ENCODE results near the gene GNAT2. TPM values are rescaled to one million over a fixed set of nuclear protein-coding genes. Genes with fewer than 3 reads are reported as not detected.

Gene GNAT2
- total RNA-seq, 8 experiments from 2014 or later, result not detected

DNA sequence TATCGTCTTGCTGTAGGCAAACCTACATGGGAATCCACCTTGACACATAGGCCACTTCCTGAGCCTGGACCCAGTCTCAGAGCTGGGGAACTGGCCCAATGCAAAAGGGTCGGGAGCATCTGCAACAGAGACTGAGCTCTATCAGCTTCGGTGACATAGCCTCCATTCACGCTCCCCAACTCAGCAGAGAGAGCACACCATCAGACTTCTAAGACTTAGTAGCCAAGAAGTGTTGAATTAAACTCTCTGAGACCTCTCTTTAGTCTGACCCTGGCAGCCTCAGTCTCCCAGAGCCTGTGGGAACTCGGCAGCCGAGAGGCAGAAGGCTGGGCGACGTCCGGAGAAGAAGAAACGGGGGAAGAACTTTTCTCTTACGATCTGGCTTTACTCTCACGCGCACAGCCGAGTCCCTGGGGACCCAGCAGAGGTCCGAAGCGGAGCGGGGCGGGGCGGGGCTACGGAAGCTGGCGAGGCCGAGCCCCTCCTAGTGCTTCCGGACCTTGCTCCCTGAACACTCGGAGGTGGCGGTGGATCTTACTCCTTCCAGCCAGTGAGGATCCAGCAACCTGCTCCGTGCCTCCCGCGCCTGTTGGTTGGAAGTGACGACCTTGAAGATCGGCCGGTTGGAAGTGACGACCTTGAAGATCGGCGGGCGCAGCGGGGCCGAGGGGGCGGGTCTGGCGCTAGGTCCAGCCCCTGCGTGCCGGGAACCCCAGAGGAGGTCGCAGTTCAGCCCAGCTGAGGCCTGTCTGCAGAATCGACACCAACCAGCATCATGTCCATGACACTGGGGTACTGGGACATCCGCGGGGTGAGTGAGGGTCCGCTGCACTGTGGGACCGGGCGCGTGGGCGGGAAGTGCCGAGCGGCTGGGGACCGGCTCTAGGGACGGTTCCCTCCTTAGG, 36.5 kb upstream of the GNAT2 start, which contains the start of gene GSTM4:
Gene GSTM4 (plus strand): TSS at position 485 of the 905 bp plus-strand sequence. CDS start 291 bp downstream, at position 776.
- WGBS, 10 experiments, result 0 to 40% (median 6%) methylated on average over 2 to 37 of the region's 54 CpGs; no CpG with 5 or more reads in 3 of the 10 experiments
- ATAC-seq (replicated peaks in 6 of 8), result peak; percentile 87 to 97 (median 91)
- in situ Hi-C loops (cut with MboI; ENCODE audit: low pct_unique_long_range_greater_than_20kb in 2 of 9, low sequenced_read_pairs in 9 of 9, unreplicated experiment in 9 of 9), result loop anchor here in 2 of 9 experiments (10.0 to 25.0 kb wide), 2 partner anchors 106 to 329 kb away; partner anchors contain the start of genes AHCYL1 (in 1 of the 2) and EPS8L3 (in 1 of the 2)
- Histone ChIP-seq H3K27ac (no peak within 1 kb of the TSS), H3K4me3 (peak within 1 kb of the TSS; percentile 33 to 52 (median 43)), H3K4me1 (replicated peaks in 1 of 2) (peaks cover 19 to 37% of the 10 kb centered on the region in 2 donors)

DNA sequence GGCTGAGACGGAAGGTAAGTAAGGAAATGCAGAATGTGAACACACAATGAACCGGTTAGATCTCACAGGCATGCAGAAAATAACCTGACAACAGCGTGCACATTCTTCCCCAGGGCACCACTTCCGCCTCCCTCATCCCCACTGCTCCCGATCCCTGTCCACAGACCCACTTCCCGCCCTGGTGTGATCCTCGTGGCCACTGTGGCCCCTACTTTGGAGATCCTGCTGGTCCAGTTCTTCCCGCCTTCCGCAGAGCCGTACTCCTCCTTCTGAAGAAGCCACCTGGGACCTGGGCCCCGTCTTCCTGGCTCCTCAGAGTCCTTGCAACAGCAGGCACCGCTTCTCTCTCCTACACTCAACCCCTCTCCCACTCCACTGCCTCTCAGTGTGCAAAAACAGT, 35.1 kb upstream of the GNAT2 start:
- in situ Hi-C loops (cut with MboI; ENCODE audit: low pct_unique_long_range_greater_than_20kb in 2 of 9, low sequenced_read_pairs in 9 of 9, unreplicated experiment in 9 of 9), result loop anchor here in 2 of 9 experiments (10.0 to 25.0 kb wide), 2 partner anchors 108 to 330 kb away; partner anchors contain the start of genes AHCYL1 (in 1 of the 2) and EPS8L3 (in 1 of the 2)
- WGBS, 10 experiments, result 67 to 100% (median 88%) methylated on average over 1 to 10 of the region's 12 CpGs; no CpG with 5 or more reads in 2 of the 10 experiments
- H3K4me3 ChIP-seq, result no peak overlapping the region
- no peak for ATAC-seq (replicated peaks in 6 of 8)
- no peak overlapping the region for H3K27ac ChIP-seq
- peaks cover 19 to 30% of the 10 kb centered on the region in 2 donors for H3K4me1 ChIP-seq (replicated peaks in 1 of 2)

DNA sequence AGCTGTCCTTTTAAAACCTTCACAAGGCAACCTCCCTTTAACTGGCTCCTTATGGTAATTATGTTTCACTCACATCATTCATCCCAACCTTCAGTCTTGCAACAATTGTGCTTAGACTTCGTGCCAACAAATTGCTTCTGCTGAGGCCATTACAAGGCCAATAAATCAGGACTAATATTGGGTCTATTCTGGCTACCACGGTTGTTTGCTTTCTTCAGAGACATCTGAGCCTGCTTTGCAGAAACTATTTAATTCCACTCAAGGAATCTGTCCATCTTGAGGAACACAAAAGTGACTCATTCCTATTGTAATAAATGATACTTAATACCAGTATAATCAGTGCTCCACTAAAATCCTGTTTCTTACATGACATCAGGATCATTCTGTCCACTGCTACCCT, 33.9 kb upstream of the GNAT2 start:
- Histone ChIP-seq H3K4me1 (replicated peaks in 1 of 2) (peaks cover 15 to 26% of the 10 kb centered on the region in 2 donors), H3K27ac (no peak overlapping the region), H3K4me3 (no peak overlapping the region)
- 0 to 38% (median 2%) methylated on average over 1 to 2 of the region's 2 CpGs for WGBS, 10 experiments
- in situ Hi-C loops (cut with MboI; ENCODE audit: low pct_unique_long_range_greater_than_20kb in 2 of 9, low sequenced_read_pairs in 9 of 9, unreplicated experiment in 9 of 9), result loop anchor here in 2 of 9 experiments (10.0 to 25.0 kb wide), 2 partner anchors 109 to 331 kb away; partner anchors contain the start of genes AHCYL1 (in 1 of the 2) and EPS8L3 (in 1 of the 2)
- peak in 5 of 8 experiments; percentile 18 to 64 (median 35) for ATAC-seq (replicated peaks in 6 of 8)

DNA sequence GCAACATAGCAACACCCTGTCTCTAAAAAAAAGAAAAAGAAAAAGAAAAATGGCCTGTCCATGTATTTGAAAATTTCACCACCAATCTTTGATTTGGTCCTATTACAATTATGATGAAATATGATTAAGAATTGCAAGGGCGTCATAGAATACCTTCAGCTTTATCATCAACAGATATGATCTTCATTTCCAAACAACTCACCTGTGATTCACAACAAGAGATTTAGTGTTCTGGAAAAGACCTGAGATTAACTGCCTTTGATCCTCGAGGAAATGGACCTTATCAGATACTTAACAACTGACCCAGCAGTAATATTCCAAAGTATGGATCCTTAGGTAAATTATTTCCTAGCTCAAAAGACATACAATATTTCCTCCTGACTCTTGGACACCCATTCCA, 33.0 kb upstream of the GNAT2 start:
- no peak for ATAC-seq (replicated peaks in 6 of 8)
- WGBS, 10 experiments, result 42 to 100% (median 72%) methylated on average over 1 to 2 of the region's 2 CpGs
- H3K4me1 ChIP-seq (replicated peaks in 1 of 2), result peaks cover 10 to 22% of the 10 kb centered on the region in 2 donors
- H3K4me3 ChIP-seq, result no peak overlapping the region
- H3K27ac ChIP-seq, result no peak overlapping the region
- in situ Hi-C loops (cut with MboI; ENCODE audit: low pct_unique_long_range_greater_than_20kb in 2 of 9, low sequenced_read_pairs in 9 of 9, unreplicated experiment in 9 of 9), result loop anchor here in 2 of 9 experiments (10.0 to 25.0 kb wide), 2 partner anchors 110 to 332 kb away; partner anchors contain the start of genes AHCYL1 (in 1 of the 2) and EPS8L3 (in 1 of the 2)

DNA sequence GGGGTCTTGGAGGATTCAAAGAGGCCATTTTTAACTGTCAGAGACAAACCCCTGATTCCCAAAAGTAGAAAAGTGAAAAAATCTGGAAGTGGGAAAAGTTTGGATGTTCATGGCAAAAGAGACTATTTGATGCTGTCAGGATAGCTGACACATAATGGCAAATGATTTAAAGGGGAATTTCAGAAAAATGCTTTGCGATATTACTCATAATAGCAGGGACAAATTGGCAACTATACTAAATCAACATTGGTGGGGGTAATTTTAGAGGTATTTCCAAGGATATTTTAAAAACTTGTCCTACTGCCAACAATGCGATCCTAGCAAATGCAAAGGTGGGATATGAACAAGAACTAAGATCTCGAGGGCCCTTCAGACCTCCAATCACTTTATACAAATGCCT, 31.2 kb upstream of the GNAT2 start:
- WGBS, 10 experiments, result 46 to 100% (median 92%) methylated on average over 2 to 3 of the region's 3 CpGs

DNA sequence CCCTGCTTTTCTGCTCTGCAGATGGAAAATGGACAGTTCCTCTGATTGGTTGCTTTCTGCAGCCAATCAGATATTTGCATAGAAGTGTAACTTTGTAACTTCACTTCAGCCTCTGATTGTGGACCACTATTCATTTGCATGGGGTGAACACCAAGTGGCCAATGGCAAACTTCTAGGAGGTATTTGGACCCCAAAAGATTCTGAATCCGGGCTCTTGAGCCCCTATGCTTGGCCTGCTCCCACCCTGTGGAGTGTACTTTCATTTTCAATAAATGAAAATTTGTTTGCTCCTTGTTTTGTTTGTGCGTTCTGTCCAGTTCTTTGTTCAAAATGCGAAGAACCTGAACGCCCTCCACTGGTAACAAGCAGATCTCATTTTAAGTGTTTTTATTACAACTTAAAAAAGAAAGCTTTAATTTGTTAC, 30.1 kb upstream of the GNAT2 start:
- Histone ChIP-seq H3K4me1 (replicated peaks in 1 of 2) (peaks cover 5 to 21% of the 10 kb centered on the region in 2 donors), H3K27ac (no peak overlapping the region), H3K4me3 (no peak overlapping the region)
- in situ Hi-C loops (cut with MboI; ENCODE audit: low pct_unique_long_range_greater_than_20kb in 2 of 9, low sequenced_read_pairs in 9 of 9, unreplicated experiment in 9 of 9), result loop anchor here in 6 of 9 experiments (10.0 to 25.0 kb wide), 5 partner anchors 88 to 338 kb away; partner anchors contain the start of genes AHCYL1 (in 3 of the 6), EPS8L3 (in 1 of the 6) and GSTM3 (in 1 of the 6)
- ATAC-seq (replicated peaks in 6 of 8), result peak in 3 of 8 experiments; percentile 85 to 93 (median 86)
- 0 to 97% (median 50%) methylated on average over 1 to 4 of the region's 4 CpGs; no CpG with 5 or more reads in 1 of the 10 experiments for WGBS, 10 experiments

More for the DNA sequence above, 31.2 kb upstream of the GNAT2 start:
- ATAC-seq (replicated peaks in 6 of 8), result no peak
- no peak overlapping the region for H3K27ac ChIP-seq
- in situ Hi-C loops (cut with MboI; ENCODE audit: low pct_unique_long_range_greater_than_20kb in 2 of 9, low sequenced_read_pairs in 9 of 9, unreplicated experiment in 9 of 9), result loop anchor here in 2 of 9 experiments (10.0 to 25.0 kb wide), 2 partner anchors 112 to 334 kb away; partner anchors contain the start of genes AHCYL1 (in 1 of the 2) and EPS8L3 (in 1 of the 2)
- H3K4me1 ChIP-seq (replicated peaks in 1 of 2), result peaks cover 5 to 22% of the 10 kb centered on the region in 2 donors
- no peak overlapping the region for H3K4me3 ChIP-seq

DNA sequence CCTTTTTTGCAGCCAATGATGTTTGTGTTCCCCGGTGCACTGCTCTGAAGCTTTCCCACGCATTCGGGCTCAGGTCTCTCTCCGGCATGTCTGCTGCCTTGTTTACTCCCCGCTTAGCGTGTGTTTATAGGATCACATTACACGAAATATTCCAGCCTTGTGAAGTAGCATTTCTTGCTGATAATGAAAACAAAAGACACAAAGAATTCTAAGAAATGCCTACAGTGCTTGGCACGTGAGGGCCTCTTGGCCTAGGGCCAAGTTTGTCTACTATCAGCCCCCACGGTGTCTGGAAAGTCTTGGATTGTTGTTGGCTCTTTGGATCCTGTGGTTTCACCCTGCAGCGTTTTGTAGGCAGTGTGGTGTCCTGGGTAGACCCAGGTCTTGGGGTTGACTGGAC, 25.3 kb upstream of the GNAT2 start:
- ATAC-seq (replicated peaks in 6 of 8), result no peak
- in situ Hi-C loops (cut with MboI; ENCODE audit: low pct_unique_long_range_greater_than_20kb in 2 of 9, low sequenced_read_pairs in 9 of 9, unreplicated experiment in 9 of 9), result loop anchor here in 6 of 9 experiments (10.0 to 25.0 kb wide), 5 partner anchors 93 to 343 kb away; partner anchors contain the start of genes AHCYL1 (in 3 of the 6), EPS8L3 (in 1 of the 6) and GSTM3 (in 1 of the 6)
- H3K4me1 ChIP-seq (replicated peaks in 1 of 2), result peaks cover 0 to 3% of the 10 kb centered on the region in 2 donors
- WGBS, 10 experiments, result 70 to 95% (median 73%) methylated on average over 2 to 6 of the region's 10 CpGs; no CpG with 5 or more reads in 7 of the 10 experiments
- H3K27ac ChIP-seq, result no peak overlapping the region
- H3K4me3 ChIP-seq, result no peak overlapping the region

DNA sequence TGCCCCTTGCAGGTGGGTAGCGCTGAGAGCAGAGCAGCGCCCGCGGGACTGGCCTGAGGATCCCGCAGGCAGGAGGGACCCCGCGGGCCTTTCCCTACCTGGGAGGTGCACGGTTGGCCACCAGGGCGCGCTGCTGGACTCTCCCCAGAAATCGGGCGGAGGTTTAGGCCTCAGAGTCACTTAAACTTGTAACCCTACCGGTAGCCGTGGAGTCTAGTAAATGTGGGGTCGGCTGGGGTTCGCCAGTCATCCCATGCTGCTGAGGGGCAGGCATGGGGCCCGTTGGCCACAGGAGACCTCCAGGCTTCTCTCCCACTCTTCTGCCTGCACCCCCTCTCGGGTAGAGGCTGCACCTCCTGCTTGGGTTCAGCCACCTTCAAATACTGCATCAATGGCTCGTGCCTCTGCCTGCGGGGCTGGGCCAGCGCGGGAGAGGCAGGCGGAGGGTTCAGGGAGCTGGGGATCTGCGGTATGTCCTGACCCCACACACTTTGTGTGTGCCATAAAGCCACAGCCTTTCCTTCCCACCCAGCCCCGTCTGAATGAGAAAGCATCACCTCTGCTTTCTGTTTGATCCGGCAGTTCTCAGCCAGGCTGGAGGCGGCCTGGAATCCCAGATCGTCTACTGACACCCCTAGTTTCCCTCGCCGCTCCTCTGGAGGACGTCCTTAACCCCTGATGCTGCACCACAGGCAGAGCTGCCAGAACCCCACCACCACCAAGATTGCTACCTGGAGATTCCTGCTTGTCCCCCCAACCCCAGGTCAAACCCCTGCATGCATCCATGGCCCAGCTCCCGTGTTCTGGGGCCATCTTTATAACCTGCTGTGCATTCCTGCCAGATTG, 24.2 kb upstream of the GNAT2 start:
- Histone ChIP-seq H3K27ac (no peak overlapping the region), H3K4me3 (no peak overlapping the region), H3K4me1 (replicated peaks in 1 of 2) (peaks cover 0 to 3% of the 10 kb centered on the region in 2 donors)
- ATAC-seq (replicated peaks in 6 of 8), result peak; percentile 85 to 94 (median 90)
- in situ Hi-C loops (cut with MboI; ENCODE audit: low pct_unique_long_range_greater_than_20kb in 2 of 9, low sequenced_read_pairs in 9 of 9, unreplicated experiment in 9 of 9), result loop anchor here in 6 of 9 experiments (10.0 to 25.0 kb wide), 5 partner anchors 94 to 344 kb away; partner anchors contain the start of genes AHCYL1 (in 3 of the 6), EPS8L3 (in 1 of the 6) and GSTM3 (in 1 of the 6)
- WGBS, 10 experiments, result 20 to 100% (median 53%) methylated on average over 1 to 22 of the region's 32 CpGs; no CpG with 5 or more reads in 4 of the 10 experiments

DNA sequence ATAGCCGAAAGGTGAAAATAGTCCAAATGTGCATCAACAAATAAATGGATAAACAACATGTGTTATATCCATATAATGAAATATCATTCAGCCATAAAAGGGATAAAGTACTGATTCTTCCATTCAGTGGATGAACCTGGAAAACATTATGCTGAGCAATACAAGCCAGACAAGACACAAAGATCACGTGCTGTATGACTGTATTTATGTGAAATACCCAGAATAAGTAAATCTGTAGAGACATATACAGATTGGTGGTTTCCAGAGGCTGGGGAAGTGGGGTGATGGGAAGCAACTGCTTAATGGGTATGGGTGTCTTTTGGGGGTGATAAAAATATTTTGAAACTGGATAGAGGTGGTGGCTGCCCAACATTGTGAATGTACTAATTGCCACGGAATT, 23.2 kb upstream of the GNAT2 start:
- Histone ChIP-seq H3K4me1 (replicated peaks in 1 of 2) (peaks cover 0 to 3% of the 10 kb centered on the region in 2 donors), H3K27ac (no peak overlapping the region), H3K4me3 (no peak overlapping the region)
- 38 to 83% (median 60%) methylated on average over 1 to 3 of the region's 3 CpGs; no CpG with 5 or more reads in 1 of the 10 experiments for WGBS, 10 experiments
- in situ Hi-C loops (cut with MboI; ENCODE audit: low pct_unique_long_range_greater_than_20kb in 2 of 9, low sequenced_read_pairs in 9 of 9, unreplicated experiment in 9 of 9), result loop anchor here in 6 of 9 experiments (10.0 to 25.0 kb wide), 5 partner anchors 95 to 345 kb away; partner anchors contain the start of genes AHCYL1 (in 3 of the 6), EPS8L3 (in 1 of the 6) and GSTM3 (in 1 of the 6)
- ATAC-seq (replicated peaks in 6 of 8), result no peak

DNA sequence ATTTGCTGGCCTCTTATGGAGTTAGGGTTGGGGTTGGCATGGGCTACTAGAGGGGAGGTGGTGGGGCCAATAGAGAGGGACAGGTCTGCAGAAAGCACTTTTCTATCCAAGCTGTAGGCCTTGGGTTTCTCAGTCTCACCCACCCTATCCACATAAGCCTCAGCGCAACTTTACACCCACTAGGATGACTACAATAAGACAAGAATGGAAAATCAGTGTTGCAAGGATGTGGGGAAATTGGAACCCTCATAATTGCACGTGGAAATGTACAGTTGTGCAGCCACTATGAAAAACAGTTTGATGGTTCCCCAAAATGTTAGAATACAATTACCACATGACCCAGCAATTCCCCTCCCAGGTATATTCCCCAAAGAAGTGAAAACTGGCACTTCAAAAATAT, 22.4 kb upstream of the GNAT2 start:
- Histone ChIP-seq H3K4me1 (replicated peaks in 1 of 2) (peaks cover 0 to 3% of the 10 kb centered on the region in 2 donors), H3K4me3 (no peak overlapping the region), H3K27ac (no peak overlapping the region)
- in situ Hi-C loops (cut with MboI; ENCODE audit: low pct_unique_long_range_greater_than_20kb in 2 of 9, low sequenced_read_pairs in 9 of 9, unreplicated experiment in 9 of 9), result loop anchor here in 6 of 9 experiments (10.0 to 25.0 kb wide), 5 partner anchors 95 to 345 kb away; partner anchors contain the start of genes AHCYL1 (in 3 of the 6), EPS8L3 (in 1 of the 6) and GSTM3 (in 1 of the 6)
- 20 to 86% (median 60%) methylated on average over 1 to 2 of the region's 2 CpGs; no CpG with 5 or more reads in 4 of the 10 experiments for WGBS, 10 experiments
- ATAC-seq (replicated peaks in 6 of 8), result no peak

DNA sequence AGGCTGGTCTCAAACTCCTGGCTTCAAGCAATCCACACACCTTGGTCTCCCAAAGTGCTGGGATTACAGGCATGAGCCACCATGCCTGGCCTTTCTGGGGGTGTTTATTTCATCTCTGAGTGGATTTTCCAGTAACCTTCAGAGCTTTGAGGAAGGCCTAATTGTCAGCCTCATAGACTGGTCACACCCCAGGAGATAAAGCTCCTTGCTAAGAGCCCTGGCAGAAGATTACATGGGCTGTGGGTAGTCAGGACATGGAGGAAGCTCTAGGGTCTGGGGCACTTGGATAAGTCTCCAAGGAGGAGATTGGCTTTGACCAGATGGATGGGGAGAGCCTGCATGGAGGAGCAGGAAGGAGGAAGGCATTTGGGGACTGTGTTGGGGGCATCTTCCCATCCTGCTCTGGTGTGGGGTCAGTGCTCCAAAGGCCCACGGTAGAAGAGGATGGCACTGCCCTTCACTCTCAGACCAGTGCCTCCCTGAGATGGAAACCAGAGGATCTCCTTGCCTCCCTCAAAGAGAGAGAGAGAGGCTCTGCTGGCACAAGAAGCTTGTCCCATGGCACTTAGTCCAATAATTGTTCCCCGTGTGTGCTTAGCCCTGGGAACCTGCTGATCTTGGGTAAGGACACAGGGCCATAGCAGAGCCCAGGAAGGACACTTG, 21.8 kb upstream of the GNAT2 start:
- WGBS, 10 experiments, result 44 to 100% (median 80%) methylated on average over 1 of the region's 2 CpGs; no CpG with 5 or more reads in 6 of the 10 experiments

More for the DNA sequence above, 21.8 kb upstream of the GNAT2 start:
- in situ Hi-C loops (cut with MboI; ENCODE audit: low pct_unique_long_range_greater_than_20kb in 2 of 9, low sequenced_read_pairs in 9 of 9, unreplicated experiment in 9 of 9), result loop anchor here in 6 of 9 experiments (10.0 to 25.0 kb wide), 5 partner anchors 96 to 346 kb away; partner anchors contain the start of genes AHCYL1 (in 3 of the 6), EPS8L3 (in 1 of the 6) and GSTM3 (in 1 of the 6)
- ATAC-seq (replicated peaks in 6 of 8), result no peak
- no peak overlapping the region for H3K4me3 ChIP-seq
- peaks cover 0 to 5% of the 10 kb centered on the region in 2 donors for H3K4me1 ChIP-seq (replicated peaks in 1 of 2)
- no peak overlapping the region for H3K27ac ChIP-seq

All from motor neuron (in vitro differentiated cells).